SK-N-SH (cell line): ENCODE measurements around the gene PHOSPHO2. TPM values are rescaled to one million over a fixed set of nuclear protein-coding genes. Genes with fewer than 3 reads are reported as not detected.

Source experiments
- CTCF ChIA-PET: fragments of 300-600, 350-600 bp; formaldehyde crosslinking; extraction: SDS; loops from one replicate; lab custom pipeline; 2021; lab: Yijun Ruan, JAX
- POLR2A ChIA-PET: fragments of 350-600 bp; sonication (Branson Sonifier 250); formaldehyde crosslinking; extraction: SDS; loops from one replicate; lab custom pipeline; 2020; ENCODE audit warnings: antibody characterized with exemption, inconsistent platforms; lab: Yijun Ruan, JAX
- DNase-seq: peaks from one replicate; pipeline ENCODE4 v3.0.0; 2012
- H2AFZ ChIP-seq: fragments of 200-600 bp; sonication (generic); 2 replicates; pipeline ENCODE4 v1.8.1; 2016; ENCODE audit warnings: antibody characterized with exemption, mild to moderate bottlenecking, low read depth
- H3F3A ChIP-seq: fragments of 200-600 bp; sonication (generic); replicated peaks from 2 replicates; pipeline ENCODE3; 2016; ENCODE audit warnings: antibody characterized with exemption, mild to moderate bottlenecking; ENCODE audit not compliant: insufficient read depth
- H3K27ac ChIP-seq, 2 experiments: fragments of 200-500 bp in 1 of 2; fragments of 200-600 bp in 1 of 2; sonication (Bioruptor generic) in 1 of 2; sonication (generic), shearing (Covaris generic) in 1 of 2; 2 replicates each; pipeline versions ENCODE4 v1.5.1 to v1.6.1; 2014 to 2016; ENCODE audit warnings: low read depth in 2 of 2, inconsistent platforms in 1 of 2, low read length in 1 of 2, mild to moderate bottlenecking in 1 of 2, mixed read lengths in 1 of 2
- H3K27me3 ChIP-seq: fragments of 200-600 bp; sonication (generic), shearing (Covaris generic); 2 replicates; pipeline ENCODE4 v1.6.1; 2016; ENCODE audit warnings: mixed run types; ENCODE audit not compliant: insufficient read depth
- H3K36me3 ChIP-seq, 2 experiments: fragments of 200-500 bp in 1 of 2; fragments of 200-600 bp in 1 of 2; sonication (Bioruptor generic) in 1 of 2; sonication (generic) in 1 of 2; replicated peaks in 1 of 2; 2 replicates each; pipeline versions ENCODE3 to v1.5.1; 2014 to 2016; ENCODE audit warnings: low read length in 1 of 2, mild to moderate bottlenecking in 1 of 2; ENCODE audit not compliant: insufficient read depth in 2 of 2, control insufficient read depth in 1 of 2
- H3K4me1 ChIP-seq, 2 experiments: fragments of 200-500 bp in 1 of 2; fragments of 200-600 bp in 1 of 2; sonication (Bioruptor generic) in 1 of 2; sonication (generic), shearing (Covaris generic) in 1 of 2; 2 replicates each; pipeline versions ENCODE4 v1.5.1 to v1.6.1; 2014 to 2016; ENCODE audit warnings: low read depth in 1 of 2, low read length in 1 of 2, mixed run types in 1 of 2; ENCODE audit not compliant: insufficient read depth in 2 of 2, control insufficient read depth in 1 of 2
- H3K4me2 ChIP-seq: fragments of 200-600 bp; sonication (generic), shearing (Covaris generic); 2 replicates; pipeline ENCODE4 v1.6.1; 2017; ENCODE audit warnings: mixed run types
- H3K4me3 ChIP-seq, 2 experiments: fragments of 200-500 bp in 1 of 2; fragments of 200-600 bp in 1 of 2; sonication (Bioruptor generic) in 1 of 2; sonication (generic), shearing (Covaris generic) in 1 of 2; 2 replicates each; pipeline versions ENCODE4 v1.5.1 to v1.8.1; 2014 to 2016; ENCODE audit warnings: low read depth in 2 of 2, inconsistent platforms in 1 of 2, low read length in 1 of 2, mild to moderate bottlenecking in 1 of 2, mixed read lengths in 1 of 2, moderate library complexity in 1 of 2
- H3K79me2 ChIP-seq: fragments of 200-600 bp; sonication (generic); 2 replicates; pipeline ENCODE4 v1.8.1; 2017; ENCODE audit warnings: mild to moderate bottlenecking; ENCODE audit not compliant: insufficient read depth
- H3K9ac ChIP-seq: fragments of 200-600 bp; sonication (generic); 2 replicates; pipeline ENCODE4 v1.6.1; 2017; ENCODE audit warnings: mixed run types
- H3K9me2 ChIP-seq: fragments of 200-600 bp; sonication (generic); 2 replicates; pipeline ENCODE4 v1.6.1; 2017; ENCODE audit warnings: mixed run types
- H3K9me3 ChIP-seq: fragments of 200-600 bp; sonication (generic); 2 replicates; pipeline ENCODE4 v1.6.1; 2017; ENCODE audit warnings: mixed run types, mild to moderate bottlenecking, moderate library complexity
- H4K20me1 ChIP-seq: fragments of 200-600 bp; sonication (generic); 2 replicates; pipeline ENCODE4 v1.6.1; 2017; ENCODE audit warnings: mild to moderate bottlenecking, mixed run types; ENCODE audit not compliant: insufficient read depth
- CTCF ChIP-seq: fragments of 200-600 bp; sonication (generic); IDR thresholded peaks from 2 replicates; pipeline ENCODE4 v1.6.1; 2017; ENCODE audit warnings: antibody characterized with exemption, mild to moderate bottlenecking, moderate library complexity
- ELF1 ChIP-seq: IDR thresholded peaks from 2 replicates; pipeline ENCODE4 v1.4.0; 2012
- EP300 ChIP-seq, 2 experiments: IDR thresholded peaks; 2 replicates each; pipeline versions ENCODE4 v1.4.0 to v1.6.1; 2012; ENCODE audit warnings: borderline replicate concordance in 1 of 2, low read depth in 1 of 2, low read length in 1 of 2
- FOXJ3 ChIP-seq: sonication (generic); formaldehyde crosslinking; IDR thresholded peaks from 2 replicates; pipeline ENCODE4 v1.5.1; 2020; ENCODE audit warnings: mild to moderate bottlenecking, missing genetic modification reagents
- GABPA ChIP-seq: IDR thresholded peaks from 2 replicates; pipeline ENCODE4 v1.4.0; 2012; ENCODE audit warnings: low read depth, mild to moderate bottlenecking
- GATA2 ChIP-seq: sonication (generic); formaldehyde crosslinking; IDR thresholded peaks from 2 replicates; pipeline ENCODE4 v1.5.0; 2020; ENCODE audit warnings: mild to moderate bottlenecking, missing genetic modification reagents
- IRF3 ChIP-seq: fragments of 150-350 bp; IDR thresholded peaks from 2 replicates; pipeline ENCODE4 v1.6.1; 2016; ENCODE audit warnings: mild to moderate bottlenecking, low read depth, low read length
- JUND ChIP-seq: IDR thresholded peaks from 2 replicates; pipeline ENCODE4 v1.4.0; 2012
- MEF2A ChIP-seq: IDR thresholded peaks from 2 replicates; pipeline ENCODE4 v1.4.0; 2012; ENCODE audit warnings: low read depth, borderline replicate concordance
- MXI1 ChIP-seq: IDR thresholded peaks from 2 replicates; pipeline ENCODE4 v1.6.1; 2012; ENCODE audit warnings: mild to moderate bottlenecking, low read depth, low read length, improper control_type of control experiment
- NFIC ChIP-seq: IDR thresholded peaks from 2 replicates; pipeline ENCODE4 v1.4.0; 2012; ENCODE audit warnings: borderline replicate concordance
- NRF1 ChIP-seq: IDR thresholded peaks from 2 replicates; pipeline ENCODE4 v1.6.1; 2012; ENCODE audit warnings: low read depth, mild to moderate bottlenecking, low read length
- PBX3 ChIP-seq: IDR thresholded peaks from 2 replicates; pipeline ENCODE4; 2012
- RCOR1 ChIP-seq: fragments of 150-350 bp; IDR thresholded peaks from 2 replicates; pipeline ENCODE4 v1.6.1; 2017; ENCODE audit warnings: antibody characterized with exemption, low read length
- SMC3 ChIP-seq: IDR thresholded peaks from 2 replicates; pipeline ENCODE4 v1.6.1; 2012; ENCODE audit warnings: low read depth, low read length, improper control_type of control experiment
- TAF1 ChIP-seq: IDR thresholded peaks from 2 replicates; pipeline ENCODE4 v1.6.1; 2012; ENCODE audit warnings: low read depth, mild to moderate bottlenecking, low read length, moderate library complexity, borderline replicate concordance
- WGBS: methylation state at CpG from one replicate; pipeline ENCODE4 v1.1.6; 2017; ENCODE audit warnings: low lambda C conversion rate; 5-methylcytosine and 5-hydroxymethylcytosine counted together
- polyA plus RNA-seq, 3 experiments: library from polyadenylated mRNA; depleted of rRNA; stranded (reverse); fragments of >200 nt; gene quantifications; 2 replicates each; pipeline ENCODE4 v1.2.3, GENCODE V29; 2012
- TF ChIP-seq, protein P1 (sequence below): IDR thresholded peaks from 2 replicates; pipeline ENCODE4 v1.4.0; 2012; ENCODE audit warnings: low read depth, borderline replicate concordance
- TF ChIP-seq, protein P2 (sequence below): IDR thresholded peaks from 2 replicates; pipeline ENCODE4 v1.6.1; 2012; ENCODE audit warnings: mild to moderate bottlenecking, low read depth, low read length, moderate library complexity
- TF ChIP-seq, protein P3 (sequence below): IDR thresholded peaks from 2 replicates; pipeline ENCODE4 v1.4.0; 2012; ENCODE audit warnings: low read depth
- TF ChIP-seq, protein P4 (sequence below): fragments of 150-350 bp; IDR thresholded peaks from 2 replicates; pipeline ENCODE4 v1.6.1; 2017; ENCODE audit warnings: antibody characterized with exemption, low read length, low read depth, borderline replicate concordance

PHOSPHO2 gene
- polyA plus RNA-seq, 1 of the 3 experiments (the other 2 are of a cell fraction): 1.1 TPM

- Histone ChIP-seq H3K4me3 (peak overlapping the region in 1 of 2 experiments; percentile 14; a peak in 1 of 4 replicates), H2AFZ (no peak overlapping the region), H3K27ac (no peak overlapping the region; a peak in 1 of 4 replicates), H3K4me1 (peaks cover 0 to 28% of the 10 kb centered on the region in 2 experiments; a peak in 2 of 4 replicates), H3K4me2 (no peak overlapping the region), H3K36me3 (peaks cover 0 to 2% of the 10 kb centered on the region in 2 experiments), H3K9me3 (no peaks in the 10 kb centered on the region), H4K20me1 (no peaks in the 10 kb centered on the region), H3F3A (peaks cover 16% of the 10 kb centered on the region), H3K27me3 (no peaks in the 10 kb centered on the region), H3K9me2 (no peaks in the 10 kb centered on the region), H3K9ac (no peak overlapping the region), H3K79me2 (no peaks in the 10 kb centered on the region)
- ChIA-PET CTCF (interaction anchor here (1.3 to 6.9 kb wide), 3 partner anchors 20 to 99 kb away, joined by 3 to 32 read pairs (median 4); partner anchors contain the start of genes CFAP210 and PHOSPHO2), POLR2A (interaction anchor here (1.2 kb wide), 1 partner anchor 18 kb away, joined by 3 read pairs; no protein-coding TSS in a partner anchor)
- no peak for DNase-seq
- WGBS: 77% methylated on average over 5 of the region's 5 CpGs
- TF ChIP-seq GABPA (no peak), PBX3 (no peak), GATA2 (CRISPR knock-in tag) (no peak), JUND (no peak), RCOR1 (no peak), EP300 (IDR thresholded peaks at IDR 0.05; ENCODE audit: borderline replicate concordance in 1 of 2, low read depth in 1 of 2, low read length in 1 of 2) (no peak), TAF1 (no peak), CTCF (no peak), SMC3 (no peak), MXI1 (no peak), FOXJ3 (no peak), IRF3 (no peak), MEF2A (no peak), ELF1 (no peak), NFIC (no peak), NRF1 (no peak)
- TF ChIP-seq, protein P1, sequence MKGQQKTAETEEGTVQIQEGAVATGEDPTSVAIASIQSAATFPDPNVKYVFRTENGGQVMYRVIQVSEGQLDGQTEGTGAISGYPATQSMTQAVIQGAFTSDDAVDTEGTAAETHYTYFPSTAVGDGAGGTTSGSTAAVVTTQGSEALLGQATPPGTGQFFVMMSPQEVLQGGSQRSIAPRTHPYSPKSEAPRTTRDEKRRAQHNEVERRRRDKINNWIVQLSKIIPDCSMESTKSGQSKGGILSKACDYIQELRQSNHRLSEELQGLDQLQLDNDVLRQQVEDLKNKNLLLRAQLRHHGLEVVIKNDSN: no peak
- TF ChIP-seq, protein P2, sequence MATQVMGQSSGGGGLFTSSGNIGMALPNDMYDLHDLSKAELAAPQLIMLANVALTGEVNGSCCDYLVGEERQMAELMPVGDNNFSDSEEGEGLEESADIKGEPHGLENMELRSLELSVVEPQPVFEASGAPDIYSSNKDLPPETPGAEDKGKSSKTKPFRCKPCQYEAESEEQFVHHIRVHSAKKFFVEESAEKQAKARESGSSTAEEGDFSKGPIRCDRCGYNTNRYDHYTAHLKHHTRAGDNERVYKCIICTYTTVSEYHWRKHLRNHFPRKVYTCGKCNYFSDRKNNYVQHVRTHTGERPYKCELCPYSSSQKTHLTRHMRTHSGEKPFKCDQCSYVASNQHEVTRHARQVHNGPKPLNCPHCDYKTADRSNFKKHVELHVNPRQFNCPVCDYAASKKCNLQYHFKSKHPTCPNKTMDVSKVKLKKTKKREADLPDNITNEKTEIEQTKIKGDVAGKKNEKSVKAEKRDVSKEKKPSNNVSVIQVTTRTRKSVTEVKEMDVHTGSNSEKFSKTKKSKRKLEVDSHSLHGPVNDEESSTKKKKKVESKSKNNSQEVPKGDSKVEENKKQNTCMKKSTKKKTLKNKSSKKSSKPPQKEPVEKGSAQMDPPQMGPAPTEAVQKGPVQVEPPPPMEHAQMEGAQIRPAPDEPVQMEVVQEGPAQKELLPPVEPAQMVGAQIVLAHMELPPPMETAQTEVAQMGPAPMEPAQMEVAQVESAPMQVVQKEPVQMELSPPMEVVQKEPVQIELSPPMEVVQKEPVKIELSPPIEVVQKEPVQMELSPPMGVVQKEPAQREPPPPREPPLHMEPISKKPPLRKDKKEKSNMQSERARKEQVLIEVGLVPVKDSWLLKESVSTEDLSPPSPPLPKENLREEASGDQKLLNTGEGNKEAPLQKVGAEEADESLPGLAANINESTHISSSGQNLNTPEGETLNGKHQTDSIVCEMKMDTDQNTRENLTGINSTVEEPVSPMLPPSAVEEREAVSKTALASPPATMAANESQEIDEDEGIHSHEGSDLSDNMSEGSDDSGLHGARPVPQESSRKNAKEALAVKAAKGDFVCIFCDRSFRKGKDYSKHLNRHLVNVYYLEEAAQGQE: no peak
- TF ChIP-seq, protein P3, sequence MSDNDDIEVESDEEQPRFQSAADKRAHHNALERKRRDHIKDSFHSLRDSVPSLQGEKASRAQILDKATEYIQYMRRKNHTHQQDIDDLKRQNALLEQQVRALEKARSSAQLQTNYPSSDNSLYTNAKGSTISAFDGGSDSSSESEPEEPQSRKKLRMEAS: no peak
- TF ChIP-seq, protein P4, sequence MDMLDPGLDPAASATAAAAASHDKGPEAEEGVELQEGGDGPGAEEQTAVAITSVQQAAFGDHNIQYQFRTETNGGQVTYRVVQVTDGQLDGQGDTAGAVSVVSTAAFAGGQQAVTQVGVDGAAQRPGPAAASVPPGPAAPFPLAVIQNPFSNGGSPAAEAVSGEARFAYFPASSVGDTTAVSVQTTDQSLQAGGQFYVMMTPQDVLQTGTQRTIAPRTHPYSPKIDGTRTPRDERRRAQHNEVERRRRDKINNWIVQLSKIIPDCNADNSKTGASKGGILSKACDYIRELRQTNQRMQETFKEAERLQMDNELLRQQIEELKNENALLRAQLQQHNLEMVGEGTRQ: no peak
Measured at GRCh38 chr2:169736902-169737301, 42.6 kb downstream of the PHOSPHO2 start.
